ENCODE data around the gene RHOH.

Gene RHOH

GRCh38 chr4:40231316-40231863, 34.6 kb downstream of the RHOH start:
- Histone ChIP-seq H4K20me1 (ENCODE audit: insufficient read depth) (no peaks in the 10 kb centered on the region), H3K27ac (no peak overlapping the region), H3K9ac (no peak overlapping the region), H3K36me3 (ENCODE audit: insufficient read depth) (no peaks in the 10 kb centered on the region), H2AFZ (ENCODE audit: low read depth) (no peak overlapping the region), H3K4me1 (ENCODE audit: low read depth, poor library complexity, severe bottlenecking) (peaks cover 42% of the 10 kb centered on the region), H3K27me3 (ENCODE audit: insufficient read depth, low read depth) (no peaks in the 10 kb centered on the region), H3K4me3 (IDR thresholded peaks at IDR 0.05; ENCODE audit: insufficient read depth, low read depth, low read length) (no peak overlapping the region), H3K4me2 (no peak overlapping the region), H3K79me2 (ENCODE audit: insufficient read depth, low read depth) (no peaks in the 10 kb centered on the region)
- TF ChIP-seq, protein P1, sequence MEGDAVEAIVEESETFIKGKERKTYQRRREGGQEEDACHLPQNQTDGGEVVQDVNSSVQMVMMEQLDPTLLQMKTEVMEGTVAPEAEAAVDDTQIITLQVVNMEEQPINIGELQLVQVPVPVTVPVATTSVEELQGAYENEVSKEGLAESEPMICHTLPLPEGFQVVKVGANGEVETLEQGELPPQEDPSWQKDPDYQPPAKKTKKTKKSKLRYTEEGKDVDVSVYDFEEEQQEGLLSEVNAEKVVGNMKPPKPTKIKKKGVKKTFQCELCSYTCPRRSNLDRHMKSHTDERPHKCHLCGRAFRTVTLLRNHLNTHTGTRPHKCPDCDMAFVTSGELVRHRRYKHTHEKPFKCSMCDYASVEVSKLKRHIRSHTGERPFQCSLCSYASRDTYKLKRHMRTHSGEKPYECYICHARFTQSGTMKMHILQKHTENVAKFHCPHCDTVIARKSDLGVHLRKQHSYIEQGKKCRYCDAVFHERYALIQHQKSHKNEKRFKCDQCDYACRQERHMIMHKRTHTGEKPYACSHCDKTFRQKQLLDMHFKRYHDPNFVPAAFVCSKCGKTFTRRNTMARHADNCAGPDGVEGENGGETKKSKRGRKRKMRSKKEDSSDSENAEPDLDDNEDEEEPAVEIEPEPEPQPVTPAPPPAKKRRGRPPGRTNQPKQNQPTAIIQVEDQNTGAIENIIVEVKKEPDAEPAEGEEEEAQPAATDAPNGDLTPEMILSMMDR (conservative IDR thresholded peaks at IDR 0.05; ENCODE audit: low read depth, low read length): no peak

DNA sequence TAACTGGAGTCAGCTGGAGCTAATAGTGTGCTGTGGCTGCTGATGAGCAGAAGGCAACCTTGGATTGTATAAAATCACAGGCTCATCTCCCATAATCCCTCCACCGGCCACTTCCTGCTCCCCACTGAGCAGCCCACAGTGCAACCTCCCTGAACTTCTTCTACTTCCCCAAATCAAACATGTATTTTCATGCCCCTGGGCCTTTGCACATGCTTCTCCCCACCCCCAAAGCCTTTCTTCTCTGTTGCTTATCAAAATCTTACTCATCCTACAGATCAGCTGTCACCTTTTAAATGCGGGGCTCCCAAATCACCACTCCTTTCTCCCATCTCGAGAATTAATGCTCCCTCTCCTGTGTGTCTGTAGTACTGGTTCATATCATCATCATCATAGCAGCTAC, 35.8 kb downstream of the RHOH start:
- no peak overlapping the region for H3K4me2 ChIP-seq
- peaks cover 30% of the 10 kb centered on the region for H3K4me1 ChIP-seq (ENCODE audit: low read depth, poor library complexity, severe bottlenecking)
- H3K4me3 ChIP-seq (IDR thresholded peaks at IDR 0.05; ENCODE audit: insufficient read depth, low read depth, low read length): no peak overlapping the region
- no peak overlapping the region for H3K27ac ChIP-seq
- TF ChIP-seq, protein P1 (conservative IDR thresholded peaks at IDR 0.05; ENCODE audit: low read depth, low read length): no peak
- no peaks in the 10 kb centered on the region for H4K20me1 ChIP-seq (ENCODE audit: insufficient read depth)
- no peak overlapping the region for H3K9ac ChIP-seq
- no peaks in the 10 kb centered on the region for H3K79me2 ChIP-seq (ENCODE audit: insufficient read depth, low read depth)
- no peaks in the 10 kb centered on the region for H3K27me3 ChIP-seq (ENCODE audit: insufficient read depth, low read depth)
- H3K36me3 ChIP-seq (ENCODE audit: insufficient read depth): no peaks in the 10 kb centered on the region
- no peak overlapping the region for H2AFZ ChIP-seq (ENCODE audit: low read depth)

DNA sequence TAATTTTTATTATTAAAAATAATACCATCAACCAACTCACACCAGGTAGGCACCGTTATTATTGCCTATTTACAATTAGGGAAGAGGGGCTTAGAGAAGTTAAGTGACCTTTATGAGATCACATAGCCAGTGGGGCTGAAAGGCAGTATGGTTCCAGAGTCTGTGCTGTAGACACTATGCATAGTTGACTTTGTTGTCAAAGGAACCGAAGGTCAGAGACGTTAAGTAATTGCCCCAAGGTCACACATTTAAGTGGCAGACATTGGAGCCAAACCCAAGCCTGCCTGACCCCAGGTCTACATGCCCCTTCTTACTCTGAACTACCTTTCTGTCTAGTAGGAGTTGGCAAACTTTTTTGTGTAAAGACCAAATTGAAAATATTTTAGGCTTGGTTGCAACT, 36.4 kb downstream of the RHOH start:
- no peak overlapping the region for H3K27ac ChIP-seq
- H3K79me2 ChIP-seq (ENCODE audit: insufficient read depth, low read depth): no peaks in the 10 kb centered on the region

DNA sequence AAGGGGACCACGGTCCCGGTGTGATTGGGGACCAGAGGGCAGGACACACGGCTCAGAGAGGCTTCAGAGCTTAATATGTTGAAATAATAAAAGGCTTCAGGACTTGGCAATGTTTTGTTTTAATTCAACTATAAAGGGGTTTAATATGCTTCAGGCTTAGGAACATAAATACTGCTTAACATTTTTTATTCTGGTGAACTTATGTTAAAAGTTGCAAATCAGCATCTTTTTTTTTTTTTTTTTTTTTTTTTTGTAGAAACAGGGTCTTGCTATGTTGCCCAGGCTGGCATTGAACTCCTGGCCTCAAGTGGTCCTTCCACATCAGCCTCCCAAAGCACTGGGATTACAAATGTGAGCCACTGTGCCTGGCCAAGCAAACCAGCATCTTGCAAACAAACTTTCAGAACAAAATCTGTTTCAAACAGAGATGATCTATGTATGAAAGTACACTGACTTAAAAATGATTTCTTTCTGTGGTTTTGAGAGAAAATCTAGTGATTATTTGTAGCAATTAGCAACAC, 37.7 kb downstream of the RHOH start:
- H3K4me1 ChIP-seq (ENCODE audit: low read depth, poor library complexity, severe bottlenecking): peaks cover 11% of the 10 kb centered on the region
- H3K9ac ChIP-seq: no peak overlapping the region
- H3K36me3 ChIP-seq (ENCODE audit: insufficient read depth): no peaks in the 10 kb centered on the region
- no peaks in the 10 kb centered on the region for H3K27me3 ChIP-seq (ENCODE audit: insufficient read depth, low read depth)
- H4K20me1 ChIP-seq (ENCODE audit: insufficient read depth): no peaks in the 10 kb centered on the region
- H3K4me3 ChIP-seq (IDR thresholded peaks at IDR 0.05; ENCODE audit: insufficient read depth, low read depth, low read length): no peak overlapping the region
- H3K27ac ChIP-seq: no peak overlapping the region
- H2AFZ ChIP-seq (ENCODE audit: low read depth): no peak overlapping the region
- TF ChIP-seq, protein P1 (conservative IDR thresholded peaks at IDR 0.05; ENCODE audit: low read depth, low read length): no peak
- no peak overlapping the region for H3K4me2 ChIP-seq
- H3K79me2 ChIP-seq (ENCODE audit: insufficient read depth, low read depth): no peaks in the 10 kb centered on the region

More for the DNA sequence above, 36.4 kb downstream of the RHOH start:
- Histone ChIP-seq H2AFZ (ENCODE audit: low read depth) (no peak overlapping the region), H3K4me2 (no peak overlapping the region), H3K36me3 (ENCODE audit: insufficient read depth) (no peaks in the 10 kb centered on the region), H3K9ac (no peak overlapping the region), H3K27me3 (ENCODE audit: insufficient read depth, low read depth) (no peaks in the 10 kb centered on the region), H3K4me1 (ENCODE audit: low read depth, poor library complexity, severe bottlenecking) (peaks cover 24% of the 10 kb centered on the region), H4K20me1 (ENCODE audit: insufficient read depth) (no peaks in the 10 kb centered on the region), H3K4me3 (IDR thresholded peaks at IDR 0.05; ENCODE audit: insufficient read depth, low read depth, low read length) (no peak overlapping the region)
- TF ChIP-seq, protein P1 (conservative IDR thresholded peaks at IDR 0.05; ENCODE audit: low read depth, low read length): no peak

Data from KMS-11 (cell line).